HG02623 (cell line): ENCODE results near the gene PLEKHG7.
"Not testable (repeated sequence)": the region's sequence is repeated elsewhere in the genome, so short reads cannot be mapped to it uniquely, and the experiment has no call there.

Source experiments
- ATAC-seq: cut with Tn5 transposase; IDR thresholded peaks from one replicate; pipeline ENCODE4 v1.9.1; 2021; ENCODE audit warnings: moderate library complexity; ENCODE audit not compliant: unreplicated experiment

PLEKHG7 gene, protein sequence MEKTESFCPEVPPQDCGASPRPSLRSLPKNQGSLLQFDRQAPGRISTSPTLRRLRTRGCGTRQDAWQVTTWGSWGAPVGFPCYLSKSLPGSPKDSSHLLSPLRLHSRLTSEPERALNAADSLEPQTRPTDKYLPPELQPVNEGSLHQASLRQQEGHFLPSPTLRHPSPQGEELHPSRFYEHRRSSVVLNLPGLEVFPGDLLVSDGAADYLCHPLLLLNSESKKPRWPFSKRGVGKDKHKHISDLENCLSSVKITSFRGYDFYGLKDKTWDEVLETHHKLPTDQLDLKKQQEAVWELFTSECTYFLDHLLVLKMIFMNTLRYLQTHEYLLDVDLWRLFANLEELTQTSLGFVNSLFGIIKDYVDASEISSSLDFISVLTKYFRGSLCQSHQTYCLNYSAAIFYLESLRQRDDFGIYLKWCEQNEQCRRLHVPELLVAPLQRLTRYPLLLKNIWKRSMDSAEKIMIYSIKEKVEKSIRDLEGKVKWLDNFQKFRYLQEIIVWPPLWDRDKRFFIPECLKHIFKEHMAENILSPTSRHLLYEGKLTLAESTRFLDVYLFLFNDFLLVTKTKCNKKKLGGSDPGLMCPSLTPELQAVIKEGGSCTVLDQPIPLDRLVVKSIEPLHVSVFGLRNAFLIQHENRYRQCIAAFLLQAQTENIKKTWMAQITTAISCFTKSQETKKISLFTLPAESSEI

DNA sequence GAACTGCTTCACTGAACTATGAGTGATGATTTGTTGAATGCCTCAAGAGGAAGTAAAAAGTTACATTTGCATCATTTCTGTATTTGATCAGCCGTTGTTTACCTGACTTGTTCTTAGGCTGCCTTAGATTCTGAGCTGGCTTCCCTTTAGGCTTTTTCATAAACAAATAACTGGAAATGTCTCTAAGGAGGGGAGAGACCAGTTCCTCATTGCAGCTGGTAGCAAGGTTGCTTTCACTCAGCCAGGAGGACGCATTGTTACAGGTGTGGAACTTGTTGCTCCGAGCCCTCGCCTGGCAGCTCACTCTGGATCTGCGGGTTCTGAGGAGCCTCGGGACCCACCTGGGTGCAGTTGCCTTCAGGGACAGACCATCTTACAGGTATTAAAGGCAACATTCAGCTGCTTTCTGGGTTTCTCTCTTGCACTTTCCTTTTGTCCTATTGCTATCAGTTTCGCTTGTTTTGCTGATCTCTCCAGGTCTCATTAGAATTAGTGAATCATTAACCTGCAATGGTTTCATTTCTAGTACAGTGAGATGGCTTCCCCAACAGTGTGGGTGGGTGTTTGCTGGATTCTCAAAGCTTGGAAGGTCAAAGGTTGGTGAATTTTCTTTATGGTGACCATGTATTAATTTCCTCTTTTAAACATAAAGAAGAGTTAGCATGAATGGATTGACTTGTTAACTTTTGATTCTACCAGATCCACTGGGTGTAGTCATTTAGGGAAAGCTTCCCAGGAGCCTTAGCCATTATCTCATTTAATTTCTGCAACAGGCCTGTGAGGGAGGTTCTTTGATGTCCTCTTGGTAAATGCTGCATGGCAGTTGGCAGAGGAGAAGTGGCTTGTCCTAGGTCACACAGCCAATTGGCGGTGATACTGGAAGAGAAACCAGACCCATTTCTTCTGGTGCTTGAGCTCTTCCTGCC lies at the start of gene PLEKHG7:
TSS of gene PLEKHG7 (plus strand) at position 236 of the 926 bp plus-strand sequence. CDS start 3,643 bp downstream, outside the sequence.
- ATAC-seq, result peak; percentile 90

DNA sequence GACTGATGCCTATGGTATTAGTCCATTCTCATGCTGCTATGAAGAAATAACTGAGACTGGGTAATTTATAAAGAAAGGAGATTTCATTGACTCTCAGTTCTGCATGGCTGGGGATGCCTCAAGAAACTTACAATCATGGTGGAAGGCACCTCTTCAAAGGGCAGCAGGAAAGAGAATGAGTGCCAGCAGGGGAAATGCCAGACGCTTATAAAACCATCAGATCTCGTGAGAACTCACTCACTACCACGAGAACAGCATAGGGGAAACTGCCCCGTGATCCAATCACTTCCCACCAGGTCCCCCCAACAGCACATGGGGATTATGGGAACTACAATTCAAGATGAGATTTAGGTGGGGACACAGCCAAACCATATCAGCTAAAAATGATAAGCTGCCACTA lies 48.5 kb upstream of the PLEKHG7 start:
- ATAC-seq, result not testable (repeated sequence)

DNA sequence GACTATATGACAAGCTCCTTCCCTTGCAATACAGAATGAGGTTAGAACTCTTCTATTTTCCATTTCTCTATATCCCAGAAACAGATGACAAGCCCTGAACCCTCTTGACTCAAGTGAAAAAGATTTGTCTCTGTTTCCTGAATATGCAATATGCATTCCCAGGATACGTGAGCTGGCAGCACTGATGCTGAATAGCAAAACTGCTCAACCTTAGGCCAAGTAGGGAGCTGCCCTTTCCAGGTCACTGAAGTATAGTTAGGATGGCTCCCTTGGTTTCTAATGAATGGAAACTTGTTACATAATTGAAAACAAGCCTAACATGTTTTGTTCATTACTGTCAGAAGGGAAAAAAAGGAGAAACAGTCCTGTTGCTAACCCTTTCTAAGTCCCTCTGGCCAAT lies 47.9 kb upstream of the PLEKHG7 start:
- no peak for ATAC-seq

DNA sequence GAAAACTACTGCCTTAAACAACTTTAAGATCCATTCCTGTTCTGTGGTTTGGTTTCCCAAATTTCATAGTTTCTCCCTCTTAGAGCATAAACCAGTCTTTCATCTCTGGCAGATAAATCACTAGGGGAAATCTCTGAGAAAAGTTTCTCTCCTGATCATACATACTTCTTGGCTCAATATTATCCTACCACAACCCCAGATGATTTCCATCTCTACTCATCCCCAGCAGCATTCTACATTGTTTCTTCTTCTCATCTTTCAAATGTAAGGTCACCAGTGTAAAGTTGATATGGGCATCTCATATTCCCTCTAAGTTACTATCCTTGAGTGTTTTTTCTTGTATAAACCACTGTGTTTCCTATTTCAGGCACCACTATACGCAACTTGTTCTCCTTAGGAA lies 45.9 kb upstream of the PLEKHG7 start:
- ATAC-seq, result no peak

DNA sequence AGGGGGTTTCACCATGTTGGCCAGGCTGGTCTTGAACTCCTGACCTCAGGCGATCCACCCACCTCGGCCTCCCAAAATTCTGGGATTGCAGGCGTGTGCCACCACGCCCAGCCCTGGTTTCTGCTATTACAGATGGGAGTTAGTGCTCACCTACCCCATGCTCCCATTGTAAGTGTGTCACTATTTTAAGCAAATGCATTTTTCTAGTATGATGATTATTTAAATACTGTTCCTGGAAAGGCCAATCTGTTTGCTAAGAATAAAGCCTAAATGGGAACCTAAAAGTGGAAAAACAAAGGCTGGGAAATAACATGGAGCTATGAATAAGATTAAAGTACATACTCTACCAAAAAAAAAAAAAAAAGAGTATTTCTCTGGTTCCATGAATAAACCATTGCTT lies 45.0 kb upstream of the PLEKHG7 start:
- ATAC-seq, result no peak

DNA sequence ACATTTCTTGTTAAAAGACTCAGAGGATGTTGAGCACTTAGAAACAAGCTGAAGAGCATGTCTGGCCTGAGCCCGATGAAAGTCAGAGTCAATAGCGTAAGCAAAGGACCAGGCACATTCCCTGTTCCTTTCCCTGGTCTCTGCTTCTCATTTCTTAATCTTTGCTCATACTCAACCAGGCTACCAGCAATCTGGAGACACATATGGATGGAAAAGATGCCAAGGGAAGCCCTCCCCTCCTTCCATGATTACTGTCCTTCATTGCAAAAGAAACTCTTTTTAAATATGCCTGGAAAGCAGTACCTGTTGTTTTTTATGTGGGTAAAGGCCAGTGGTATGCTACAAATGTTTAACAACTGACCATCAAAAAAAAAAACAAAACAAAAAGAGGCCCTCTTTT lies 44.2 kb upstream of the PLEKHG7 start:
- ATAC-seq, result no peak

DNA sequence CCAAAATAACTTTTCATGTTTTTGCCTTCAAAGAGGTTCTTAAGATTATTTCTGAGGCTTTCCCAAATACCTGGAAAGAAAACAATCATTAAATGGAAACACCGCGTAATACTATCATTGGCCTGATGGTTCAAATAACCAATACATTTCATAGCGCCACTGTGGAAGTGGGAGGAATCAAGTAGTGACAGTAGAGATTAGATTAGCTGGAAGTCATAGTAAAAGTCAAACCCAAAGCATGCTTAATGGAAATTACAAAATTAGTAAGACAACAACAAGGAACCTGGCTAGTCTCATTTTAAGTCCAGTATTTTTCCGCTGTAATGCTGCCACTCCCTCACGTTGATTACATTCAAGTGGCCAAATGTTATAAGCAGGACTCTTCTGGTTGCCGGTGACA lies 41.5 kb upstream of the PLEKHG7 start:
- no peak for ATAC-seq

DNA sequence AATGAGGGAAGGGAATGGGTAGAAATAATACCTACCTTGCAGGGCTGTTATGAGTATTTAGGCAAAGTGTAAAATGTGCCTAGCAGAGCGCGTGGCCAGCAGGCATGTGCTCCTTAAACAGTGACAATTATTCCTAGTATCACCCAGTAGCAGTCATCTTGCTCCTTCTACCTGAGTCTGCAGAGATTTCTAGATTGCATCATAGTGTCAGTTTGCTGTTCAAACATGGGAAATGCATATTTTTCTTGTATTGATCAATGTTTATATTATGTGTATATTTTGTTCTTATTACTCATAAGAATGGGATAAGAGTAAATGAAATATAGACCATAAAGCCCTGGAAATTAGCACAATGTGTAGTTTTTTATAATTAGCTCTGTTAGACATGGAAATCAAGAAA lies 37.3 kb upstream of the PLEKHG7 start:
- ATAC-seq, result no peak

DNA sequence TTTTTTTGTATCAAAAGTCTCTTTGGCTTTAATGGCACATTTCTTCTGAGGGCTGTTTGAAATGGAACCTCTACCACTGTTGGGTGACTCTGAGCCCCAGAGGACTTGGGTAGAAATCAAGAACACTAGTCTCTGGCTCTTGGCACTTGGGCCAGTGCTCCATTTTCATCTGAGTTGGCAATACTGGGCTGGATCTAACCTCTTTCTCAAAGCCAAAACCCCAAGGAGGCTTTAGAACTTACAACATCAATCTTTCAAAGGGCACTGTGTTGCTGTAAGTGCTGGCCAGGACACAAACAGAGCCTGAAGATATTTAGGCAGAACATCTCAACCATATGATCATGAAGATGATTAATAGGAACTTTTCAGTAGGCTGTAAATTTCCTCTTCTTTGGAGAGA lies 34.0 kb upstream of the PLEKHG7 start:
- no peak for ATAC-seq

DNA sequence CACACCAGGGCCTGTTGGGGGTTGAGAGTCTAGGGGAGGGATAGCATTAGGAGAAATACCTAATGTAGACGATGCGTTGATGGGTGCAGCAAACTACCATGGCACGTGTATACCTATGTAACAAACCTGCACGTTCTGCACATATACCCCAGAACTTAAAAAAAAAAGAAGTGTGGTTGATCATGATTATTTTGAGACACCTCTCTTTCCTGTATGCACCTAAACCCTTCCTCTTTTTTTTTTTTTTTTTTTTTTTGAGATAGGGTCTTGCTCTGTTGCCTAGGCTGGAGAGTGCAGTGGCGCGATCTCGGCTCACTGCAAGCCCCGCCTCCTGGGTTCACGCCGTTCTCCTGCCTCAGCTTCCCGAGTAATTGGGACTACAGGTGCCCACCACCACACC lies 31.3 kb upstream of the PLEKHG7 start:
- not testable (repeated sequence) for ATAC-seq

DNA sequence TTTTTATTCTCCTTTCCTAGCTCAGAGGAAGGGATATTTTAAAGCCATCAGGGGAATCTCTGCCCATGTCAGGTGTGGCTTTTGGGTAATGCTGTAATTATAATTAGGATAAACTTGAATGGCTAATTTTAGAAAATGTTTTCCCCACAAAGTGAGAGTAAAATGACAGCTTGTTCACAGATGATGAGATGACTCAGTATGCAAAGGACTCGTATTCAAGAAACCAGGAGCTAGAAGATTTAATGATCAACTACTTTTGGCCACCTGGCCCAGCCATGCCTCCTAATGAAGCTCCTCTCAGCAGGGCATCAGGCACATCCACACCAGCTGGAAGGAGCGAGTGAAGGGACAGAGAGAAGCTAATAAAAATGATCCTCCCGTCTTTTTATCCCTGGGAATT lies 29.0 kb upstream of the PLEKHG7 start:
- ATAC-seq, result peak; percentile 73

DNA sequence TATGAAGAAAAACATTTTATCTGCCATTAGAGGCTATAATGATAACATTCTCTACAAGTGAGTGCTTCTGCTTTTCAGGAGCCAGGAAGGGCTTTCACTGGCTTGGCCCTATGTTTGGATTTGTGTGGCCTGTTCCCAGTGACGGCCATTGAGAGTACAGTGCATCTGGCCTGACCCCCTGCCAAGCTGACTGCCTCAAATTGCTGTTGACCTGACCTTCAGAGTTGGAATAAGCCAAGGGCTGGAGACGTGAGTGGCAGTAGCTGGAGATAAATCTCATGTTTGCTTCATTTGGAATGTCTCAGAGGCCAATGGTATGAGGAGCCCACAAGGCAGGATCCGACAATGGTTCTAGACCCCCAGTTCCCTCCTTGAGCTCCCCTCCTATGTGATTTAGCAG lies 28.3 kb upstream of the PLEKHG7 start:
- no peak for ATAC-seq

DNA sequence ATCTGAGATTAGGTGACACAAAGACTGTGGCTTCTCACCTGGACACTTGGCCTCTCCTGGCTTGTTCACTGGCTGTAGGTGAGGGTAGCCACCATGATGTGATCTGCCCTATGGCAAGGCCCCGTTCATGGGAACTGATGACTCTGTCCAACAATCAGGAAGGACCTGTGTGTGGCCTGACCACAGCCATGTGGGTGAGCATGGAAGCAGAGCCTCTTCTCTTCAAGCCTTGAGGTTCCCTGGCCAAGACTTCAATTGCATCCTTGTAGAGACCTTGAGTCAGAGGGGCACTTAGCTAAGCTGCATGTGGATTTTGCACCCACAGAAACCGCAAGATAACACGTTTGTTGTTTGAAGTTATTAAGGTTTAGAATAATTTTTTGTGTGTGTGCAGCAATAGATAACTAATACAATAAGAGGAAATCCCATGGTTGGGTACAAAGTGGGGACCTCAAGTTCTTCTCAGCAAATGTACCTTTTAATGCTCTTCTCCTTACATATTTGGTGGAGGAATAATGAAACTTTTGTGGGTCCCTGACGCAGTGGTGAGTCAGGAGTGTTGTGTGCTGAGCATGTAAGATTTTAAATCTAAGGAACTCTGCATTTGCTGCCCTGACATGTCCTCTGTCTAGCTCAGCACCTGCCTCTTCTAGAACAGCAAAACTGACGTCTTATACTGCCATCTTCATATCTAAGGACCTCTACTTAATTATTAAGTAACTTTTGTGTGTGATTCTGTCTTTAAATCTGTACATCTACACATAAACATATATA lies 27.5 kb upstream of the PLEKHG7 start:
- ATAC-seq, result no peak

DNA sequence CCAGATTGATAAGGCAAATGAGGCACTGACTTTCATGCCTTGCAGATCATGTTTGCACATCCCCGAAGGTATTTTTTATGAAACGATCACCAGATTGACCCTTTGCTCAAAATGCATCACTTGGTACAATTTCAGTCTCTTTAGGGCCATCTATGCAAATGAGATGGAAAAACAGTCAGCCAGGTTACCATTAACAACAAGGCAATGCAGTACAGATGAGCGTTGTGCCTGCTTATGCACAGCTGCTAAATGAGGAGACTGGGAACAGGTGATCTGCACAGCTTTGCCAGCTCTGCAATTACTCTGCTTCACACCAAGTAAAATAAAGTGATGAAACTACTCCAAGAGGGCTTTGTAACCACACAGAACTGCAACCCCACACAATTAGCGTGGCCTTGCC lies 26.1 kb upstream of the PLEKHG7 start:
- no peak for ATAC-seq

DNA sequence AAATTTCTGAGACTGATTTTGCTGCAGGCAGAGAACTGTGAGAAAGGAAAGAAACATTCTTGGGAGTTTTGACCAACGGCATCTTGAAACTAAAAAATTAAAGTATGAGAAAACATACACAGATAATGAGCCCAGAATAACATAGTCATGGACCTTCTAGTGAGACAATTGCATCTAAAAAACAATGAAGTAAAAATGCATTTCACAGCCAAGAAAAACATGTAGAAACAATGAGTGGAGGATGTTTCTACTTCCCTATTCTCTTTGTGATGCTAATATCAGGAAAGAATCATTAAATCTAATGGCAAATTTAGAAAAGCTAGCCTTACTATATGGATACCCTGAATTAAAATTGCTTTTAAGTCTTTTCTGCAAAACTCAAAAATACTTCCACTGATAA lies 12.2 kb upstream of the PLEKHG7 start:
- no peak for ATAC-seq

DNA sequence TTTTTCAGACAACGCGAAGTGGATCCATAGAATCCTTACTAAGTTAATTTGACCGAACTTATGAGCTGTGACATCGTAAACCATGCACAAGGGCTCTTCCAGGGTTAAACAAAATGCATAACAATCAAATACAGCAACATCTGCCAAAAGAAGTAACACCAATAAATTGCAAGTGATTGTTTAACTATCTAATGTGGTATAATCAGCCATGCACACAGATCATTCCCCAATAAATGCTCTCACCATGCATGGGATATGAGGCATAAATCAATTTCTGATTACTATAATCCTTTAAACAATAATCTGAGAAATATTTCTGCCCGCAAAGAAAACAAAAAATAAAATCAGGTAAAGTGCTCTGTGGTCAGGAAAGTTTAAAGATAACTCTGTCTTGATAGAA lies 7.7 kb upstream of the PLEKHG7 start:
- no peak for ATAC-seq

DNA sequence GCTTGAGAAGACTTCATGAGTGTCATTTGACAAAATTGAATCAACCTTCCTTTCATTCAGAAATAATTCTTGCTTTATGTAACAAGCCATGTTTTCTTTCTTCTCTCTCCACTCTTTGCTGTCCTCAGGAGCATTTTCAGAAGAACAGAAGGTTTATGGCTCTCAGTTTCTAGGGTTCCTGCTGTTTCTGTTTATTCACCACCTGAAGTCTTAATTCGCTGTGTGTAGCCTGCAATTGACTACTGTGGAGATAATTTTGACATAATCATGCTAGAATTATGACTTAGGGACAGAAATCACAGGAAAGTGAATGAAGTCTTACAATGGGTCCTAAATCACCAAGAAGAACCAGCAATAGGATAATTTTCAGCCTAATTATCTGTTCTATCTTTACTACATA lies 7.2 kb upstream of the PLEKHG7 start:
- no peak for ATAC-seq

DNA sequence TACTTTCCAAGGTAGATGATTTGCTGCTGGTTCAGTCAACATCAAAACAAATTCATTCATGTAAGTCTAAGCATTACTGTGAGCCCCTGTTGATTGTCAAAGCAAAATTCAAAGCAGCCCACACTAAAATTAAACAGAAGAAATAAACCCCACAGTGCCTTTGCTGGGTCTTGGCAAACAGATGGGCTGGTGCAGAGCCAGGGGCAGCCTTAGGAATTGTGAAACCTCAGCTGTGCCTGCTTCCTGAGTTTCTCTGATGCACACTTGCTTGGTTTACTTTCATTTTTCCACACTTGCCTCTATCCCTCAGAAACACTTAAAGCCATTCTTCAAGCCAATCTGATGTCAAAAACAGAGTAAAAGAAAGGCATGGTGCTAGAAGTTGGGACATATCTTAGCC lies 6.6 kb upstream of the PLEKHG7 start:
- ATAC-seq, result no peak

DNA sequence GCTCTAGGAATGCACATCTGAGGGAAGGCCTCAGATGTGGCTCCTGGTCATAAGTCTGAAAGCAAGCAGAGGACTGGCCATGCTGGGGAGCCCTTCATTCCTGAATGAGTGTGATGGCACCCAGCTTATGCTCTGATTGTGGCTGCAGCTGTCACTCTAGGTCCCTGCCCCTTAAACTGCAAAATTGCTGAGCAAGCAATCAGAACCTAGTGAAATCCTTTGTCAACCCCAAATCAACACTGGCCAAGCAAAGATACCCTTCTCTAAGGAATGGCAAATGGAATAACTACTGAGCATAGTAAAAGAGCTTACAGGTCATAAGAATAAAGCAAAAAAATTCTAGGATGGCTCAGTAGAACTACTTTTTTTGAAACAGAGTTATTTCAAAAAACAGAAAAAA lies 4.3 kb upstream of the PLEKHG7 start:
- ATAC-seq, result no peak

DNA sequence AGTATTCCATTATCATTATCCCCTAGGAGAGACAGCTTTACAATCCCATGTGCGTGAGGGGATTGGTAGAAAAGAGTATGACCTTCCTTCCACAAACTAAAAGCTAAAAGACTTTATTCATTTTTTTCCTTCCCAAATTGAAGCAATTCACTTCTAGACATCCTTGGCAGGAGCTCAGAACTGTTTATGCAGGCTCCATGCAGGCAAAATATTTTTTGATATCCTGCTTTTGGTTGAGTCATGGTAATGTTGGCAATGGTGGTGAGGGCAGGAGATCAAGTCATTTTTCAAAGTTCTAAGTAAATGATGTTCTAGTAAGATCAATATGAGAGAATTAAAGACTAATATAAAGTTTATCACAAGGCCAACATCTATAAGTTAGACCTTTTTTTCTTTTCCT lies 1.3 kb upstream of the PLEKHG7 start:
- ATAC-seq, result no peak

DNA sequence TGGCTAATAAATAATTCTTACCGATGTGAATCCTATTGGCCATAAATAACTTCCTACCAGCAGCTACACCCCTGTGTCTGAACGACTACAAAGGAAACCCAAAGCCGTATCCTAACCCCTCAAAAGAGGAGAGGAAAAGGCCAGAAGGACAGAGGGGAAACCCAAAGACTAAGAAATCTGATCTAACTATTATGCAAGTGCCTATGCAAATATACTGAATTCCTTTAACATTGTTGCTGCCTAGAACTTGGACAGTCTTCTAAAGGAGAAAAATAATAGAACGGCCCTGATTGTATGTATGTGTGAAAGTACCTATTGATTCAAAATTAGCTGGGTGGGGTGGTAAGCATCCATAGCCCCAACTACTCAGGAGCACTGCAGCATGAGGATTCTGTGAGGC lies 997 bp downstream of the PLEKHG7 start:
- no peak for ATAC-seq
